ENCODE measurements around the gene SUN5. TPM values are rescaled to one million over a fixed set of nuclear protein-coding genes. Genes with fewer than 3 reads are reported as not detected.
"Not testable (repeated sequence)": the region's sequence is repeated elsewhere in the genome, so short reads cannot be mapped to it uniquely, and the experiment has no call there.

SUN5 gene
- total RNA-seq (ENCODE audit: low replicate concordance), result not detected in 2 replicates
- long read RNA-seq, result 0 reads

- no peak for TF ChIP-seq CTCF (conservative IDR thresholded peaks at IDR 0.05)
- no peaks in the 10 kb centered on the region for H3K36me3 Mint-ChIP-seq
- peaks cover 23% of the 10 kb centered on the region for H3K27me3 Mint-ChIP-seq
Observed at GRCh38 chr20:33004141-33004751, at the start of gene SUN5. Gene SUN5 (minus strand): TSS chr20:33004433. CDS start chr20:33004340, 93 bp downstream.

GRCh38 chr20:33053291-33054106, 49.3 kb upstream of the SUN5 start, which contains the start of gene BPIFB3:
Gene BPIFB3 (plus strand): TSS chr20:33053903. CDS start chr20:33055436, 1,533 bp downstream.
- no peak within 1 kb of the TSS for H3K4me3 Mint-ChIP-seq
- H3K36me3 Mint-ChIP-seq, result no peaks in the 10 kb centered on the region
- TF ChIP-seq CTCF (conservative IDR thresholded peaks at IDR 0.05), result no peak
- no peak within 1 kb of the TSS for H3K27ac Mint-ChIP-seq
- no peaks in the 10 kb centered on the region for H3K9me3 Mint-ChIP-seq
- peaks cover 18% of the 10 kb centered on the region for H3K27me3 Mint-ChIP-seq
- H3K4me1 Mint-ChIP-seq (ENCODE audit: unreplicated experiment), result no peaks in the 10 kb centered on the region
- DNase-seq (ENCODE audit: extremely low spot score, unreplicated experiment), result no peak

More at GRCh38 chr20:33004141-33004751, at the start of gene SUN5:
- DNase-seq (ENCODE audit: extremely low spot score, unreplicated experiment), result no peak
- Mint-ChIP-seq H3K4me1 (ENCODE audit: unreplicated experiment) (no peaks in the 10 kb centered on the region), H3K4me3 (no peak within 1 kb of the TSS), H3K9me3 (peaks cover 5% of the 10 kb centered on the region), H3K27ac (no peak within 1 kb of the TSS)

DNA sequence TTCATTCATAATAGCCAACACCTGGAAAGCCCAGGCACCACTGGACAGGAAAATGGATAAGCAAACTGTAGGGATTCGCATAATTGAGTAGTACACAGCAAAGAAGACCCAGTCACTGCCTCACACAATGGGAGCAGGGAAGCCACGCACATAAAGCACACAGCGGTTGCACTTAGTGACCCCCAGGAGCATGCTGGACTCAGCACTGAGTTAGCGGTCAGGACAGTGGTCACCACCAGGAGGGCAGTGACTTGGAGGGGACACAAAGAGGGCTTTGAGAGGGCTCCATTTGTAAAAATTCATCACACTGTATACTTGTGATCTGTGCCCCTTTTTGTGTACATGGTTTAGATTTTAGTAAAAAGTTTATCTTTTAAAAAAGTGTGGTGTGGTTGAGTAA, 47.1 kb upstream of the SUN5 start:
- Mint-ChIP-seq H3K27ac (no peak overlapping the region), H3K4me1 (ENCODE audit: unreplicated experiment) (no peaks in the 10 kb centered on the region), H3K9me3 (peaks cover 4% of the 10 kb centered on the region), H3K36me3 (no peaks in the 10 kb centered on the region), H3K4me3 (no peak overlapping the region), H3K27me3 (peaks cover 15% of the 10 kb centered on the region)
- DNase-seq (ENCODE audit: extremely low spot score, unreplicated experiment), result no peak
- TF ChIP-seq CTCF (conservative IDR thresholded peaks at IDR 0.05), result no peak

DNA sequence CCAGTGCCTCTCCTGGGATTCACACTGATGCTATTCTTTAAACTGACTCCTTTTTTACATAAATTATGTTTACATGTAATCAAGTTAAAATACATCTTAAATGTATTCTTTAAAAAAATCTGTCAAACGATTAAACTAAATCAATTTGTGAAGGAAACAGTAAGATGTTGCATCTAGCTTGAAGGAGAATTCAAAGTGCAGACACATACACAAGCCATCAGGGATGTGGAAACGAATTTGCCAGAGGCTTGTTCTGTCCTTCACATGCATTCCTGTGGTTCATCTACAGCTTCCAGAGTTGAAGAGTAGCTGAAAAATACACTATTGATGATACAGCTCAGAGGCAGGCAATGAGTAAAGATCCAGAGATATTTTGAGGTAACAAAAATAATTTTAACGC, 42.2 kb upstream of the SUN5 start:
- DNase-seq (ENCODE audit: extremely low spot score, unreplicated experiment), result no peak
- TF ChIP-seq CTCF (conservative IDR thresholded peaks at IDR 0.05), result no peak
- no peaks in the 10 kb centered on the region for H3K36me3 Mint-ChIP-seq
- H3K4me1 Mint-ChIP-seq (ENCODE audit: unreplicated experiment), result no peaks in the 10 kb centered on the region
- H3K4me3 Mint-ChIP-seq, result no peak overlapping the region
- no peak overlapping the region for H3K27ac Mint-ChIP-seq
- peaks cover 15% of the 10 kb centered on the region for H3K9me3 Mint-ChIP-seq
- no peaks in the 10 kb centered on the region for H3K27me3 Mint-ChIP-seq

DNA sequence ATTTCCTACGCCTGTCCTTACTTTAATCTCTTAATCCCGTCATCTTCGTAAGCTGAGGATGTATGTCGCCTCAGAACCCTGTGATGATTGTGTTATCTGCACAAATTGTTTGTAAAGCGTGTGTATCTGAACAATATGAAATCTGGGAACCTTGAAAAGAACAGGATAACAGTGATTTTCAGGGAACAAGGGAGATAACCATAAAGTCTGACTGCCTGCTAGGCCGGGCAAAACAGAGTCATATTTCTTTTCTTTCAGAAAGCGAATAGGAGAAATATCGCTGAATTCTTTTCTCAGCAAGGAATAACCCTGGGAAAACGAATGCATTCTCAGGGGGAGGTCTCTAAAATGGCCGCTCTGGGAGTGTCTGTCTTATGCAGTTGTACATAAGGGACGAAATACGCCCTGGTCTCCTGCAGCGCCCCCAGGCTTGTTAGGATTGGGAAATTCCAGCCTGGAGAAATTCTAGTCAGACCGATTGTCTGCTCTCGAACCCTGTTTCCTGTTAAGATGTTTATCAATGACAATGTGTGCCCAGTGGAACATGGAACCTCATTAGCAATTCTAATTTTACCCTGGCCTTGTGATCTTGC, 41.0 kb upstream of the SUN5 start:
- H3K4me3 Mint-ChIP-seq; H3K27ac Mint-ChIP-seq; H3K27me3 Mint-ChIP-seq; H3K4me1 Mint-ChIP-seq (ENCODE audit: unreplicated experiment); DNase-seq (ENCODE audit: extremely low spot score, unreplicated experiment); H3K36me3 Mint-ChIP-seq: not testable (repeated sequence)
- peaks cover 15% of the 10 kb centered on the region for H3K9me3 Mint-ChIP-seq
